HepG2 (cell line): ENCODE results near the gene ZNF669. TPM values are rescaled to one million over a fixed set of nuclear protein-coding genes. Genes with fewer than 3 reads are reported as not detected.

Source experiments
- AGO1 ChIP-seq: fragments of 200-400 bp; formaldehyde crosslinking; IDR thresholded peaks from 2 replicates; pipeline ENCODE4 v1.6.1; 2017; ENCODE audit warnings: mild to moderate bottlenecking, low read depth, low read length, moderate library complexity; ENCODE audit not compliant: poor library complexity, severe bottlenecking
- JUN ChIP-seq: sonication (generic); formaldehyde crosslinking; IDR thresholded peaks from 2 replicates; pipeline ENCODE4 v1.4.0; 2020; ENCODE audit warnings: mild to moderate bottlenecking, missing genetic modification reagents
- PLRG1 ChIP-seq: fragments of 450-650 bp; conservative IDR thresholded peaks from 2 replicates; pipeline ENCODE4 v1.6.1; 2016
- PRDM4 ChIP-seq: sonication (generic); formaldehyde crosslinking; IDR thresholded peaks from 2 replicates; pipeline ENCODE4 v1.9.0; 2021; ENCODE audit warnings: missing genetic modification reagents, borderline replicate concordance
- RAD51 ChIP-seq: fragments of 450-650 bp; IDR thresholded peaks from 2 replicates; pipeline ENCODE4 v1.6.1; 2016; ENCODE audit warnings: borderline replicate concordance
- RXRB ChIP-seq: IDR thresholded peaks from 2 replicates; pipeline ENCODE4 v1.6.1; 2016; ENCODE audit warnings: borderline replicate concordance, missing genetic modification reagents, missing compliant biosample characterization
- SALL2 ChIP-seq: sonication (generic); formaldehyde crosslinking; IDR thresholded peaks from 2 replicates; pipeline ENCODE4 v1.8.1; 2023; ENCODE audit warnings: mild to moderate bottlenecking, missing genetic modification reagents, inconsistent platforms
- U2AF1 ChIP-seq: fragments of 200-400 bp; formaldehyde crosslinking; optimal IDR thresholded peaks from 2 replicates; pipeline ENCODE3; 2017; ENCODE audit warnings: mild to moderate bottlenecking, low read depth, low read length
- ZFP36 ChIP-seq: fragments of 150-350 bp; IDR thresholded peaks from 2 replicates; pipeline ENCODE4 v1.6.1; 2018; ENCODE audit warnings: borderline replicate concordance, low read length, low read depth; ENCODE audit not compliant: partially characterized antibody
- ZIK1 ChIP-seq: sonication (generic); formaldehyde crosslinking; IDR thresholded peaks from 2 replicates; pipeline ENCODE4 v1.5.0; 2020; ENCODE audit warnings: mild to moderate bottlenecking, low read depth, missing genetic modification reagents, borderline replicate concordance
- ZNF263 ChIP-seq: sonication (generic); formaldehyde crosslinking; IDR thresholded peaks from 2 replicates; pipeline ENCODE4 v1.4.0; 2020; ENCODE audit warnings: missing genetic modification reagents
- ZNF282 ChIP-seq: fragments of 450-650 bp; IDR thresholded peaks from 2 replicates; pipeline ENCODE4 v1.6.1; 2018; ENCODE audit not compliant: partially characterized antibody
- ZNF318 ChIP-seq: sonication (generic); formaldehyde crosslinking; IDR thresholded peaks from 2 replicates; pipeline ENCODE4 v1.4.0; 2020; ENCODE audit warnings: mild to moderate bottlenecking, missing genetic modification reagents
- ZNF777 ChIP-seq: sonication (generic); formaldehyde crosslinking; IDR thresholded peaks from 2 replicates; pipeline ENCODE4 v1.4.0; 2020; ENCODE audit warnings: missing genetic modification reagents
- polyA plus RNA-seq, 8 experiments: library from polyadenylated mRNA; depleted of rRNA in 3 of 8; stranded (reverse) in 7 of 8; unstranded in 1 of 8; fragments of >200 nt; fragmentation: Illumina TruSeq in 4 of 8; extraction: Trizol in 4 of 8; gene quantifications; 2 replicates each; pipeline versions ENCODE4 v1.2.1 to v1.2.3, GENCODE V29; 2011 to 2016; ENCODE audit warnings: low read depth in 4 of 8, missing spikeins in 1 of 8, mixed read lengths in 1 of 8; ENCODE audit not compliant: insufficient read depth in 1 of 8
- total RNA-seq, 5 experiments: library from RNA; depleted of rRNA; stranded (reverse); fragments of >200 nt; fragmentation: Illumina TruSeq; extraction: Trizol; gene quantifications; 2 replicates each; pipeline ENCODE4 v1.2.3, GENCODE V29; 2016; ENCODE audit warnings: low read depth in 1 of 5

Gene ZNF669
- total and polyA plus RNA-seq, 2 of the 13 experiments (the other 11 are each of a cell fraction or from before 2014, with no cell fraction given) = 3.1 to 14.6 TPM

GRCh38 chr1:247111259-247111699, 7.1 kb upstream of the ZNF669 start (continued):
- TF ChIP-seq ZNF318 (CRISPR knock-in tag) (no peak), PLRG1 (no peak), JUN (no peak), RAD51 (no peak), ZIK1 (CRISPR knock-in tag) (no peak), SALL2 (CRISPR knock-in tag) (peak; percentile 14; the same call in 1 of the 2 replicates), ZNF777 (0 out of 2 replicates have a peak, but pooled peaks have one; percentile 45), AGO1 (no peak), ZNF282 (no peak), PRDM4 (CRISPR knock-in tag) (no peak), ZFP36 (no peak), RXRB (CRISPR knock-in tag) (no peak), ZNF263 (no peak), U2AF1 (peak; percentile 12)
